CD14-positive monocyte (primary cell): ENCODE measurements around the gene CUBN. TPM values are rescaled to one million over a fixed set of nuclear protein-coding genes. Genes with fewer than 3 reads are reported as not detected.

Experiments
- DNase-seq, 3 donors: peaks; one replicate each; pipeline ENCODE4 v3.0.0-alpha.2; 2011 to 2022
- H2AFZ ChIP-seq: 2 replicates; pipeline ENCODE4 v1.6.0; 2012; ENCODE audit warnings: mild to moderate bottlenecking, low read depth, low read length, inconsistent platforms; ENCODE audit not compliant: insufficient read depth, poor library complexity, severe bottlenecking
- H3K27ac ChIP-seq, 2 donors: 1 replicate in 1 of 2; 2 replicates in 1 of 2; pipeline ENCODE4 v1.5.1; 2012 to 2013; ENCODE audit warnings: low read length in 2 of 2, control low read depth in 1 of 2, inconsistent platforms in 1 of 2, low read depth in 1 of 2, mild to moderate bottlenecking in 1 of 2
- H3K27me3 ChIP-seq, 2 donors: one replicate each; pipeline versions ENCODE4 v1.6.0 to v1.6.1; 2011 to 2013; ENCODE audit warnings: low read length in 2 of 2; ENCODE audit not compliant: control insufficient read depth in 2 of 2, insufficient read depth in 2 of 2
- H3K36me3 ChIP-seq, 2 donors: replicated peaks in 1 of 2; 1 replicate in 1 of 2; 2 replicates in 1 of 2; pipeline versions ENCODE4 v1.5.1 to v1.6.1; 2012 to 2013; ENCODE audit warnings: low read length in 2 of 2, control low read depth in 1 of 2, inconsistent platforms in 1 of 2, mild to moderate bottlenecking in 1 of 2; ENCODE audit not compliant: insufficient read depth in 2 of 2, control insufficient read depth in 1 of 2
- H3K4me1 ChIP-seq, 2 donors: 1 replicate in 1 of 2; 2 replicates in 1 of 2; pipeline versions ENCODE4 v1.5.1 to v1.6.1; 2012 to 2013; ENCODE audit warnings: low read length in 2 of 2, control low read depth in 1 of 2, inconsistent platforms in 1 of 2, mild to moderate bottlenecking in 1 of 2, moderate library complexity in 1 of 2; ENCODE audit not compliant: insufficient read depth in 2 of 2, control insufficient read depth in 1 of 2
- H3K4me2 ChIP-seq: replicated peaks from 2 replicates; pipeline ENCODE3; 2012; ENCODE audit warnings: low read length, moderate library complexity, mild to moderate bottlenecking; ENCODE audit not compliant: poor library complexity, severe bottlenecking; ENCODE audit errors: extremely low read depth
- H3K4me3 ChIP-seq, 3 experiments: fragments of 200-600 bp in 1 of 3; sonication (generic) in 1 of 3; replicated peaks in 1 of 3; 1 replicate in 2 of 3; 2 replicates in 1 of 3; pipeline ENCODE4 v1.5.1; 2011 to 2013; ENCODE audit warnings: low read length in 3 of 3, mild to moderate bottlenecking in 3 of 3, control low read depth in 2 of 3, low read depth in 2 of 3, inconsistent platforms in 1 of 3, moderate library complexity in 1 of 3
- H3K79me2 ChIP-seq: 2 replicates; pipeline ENCODE4 v1.6.0; 2012; ENCODE audit warnings: mild to moderate bottlenecking, control low read depth, inconsistent platforms, low read length, moderate library complexity; ENCODE audit not compliant: insufficient read depth
- H3K9ac ChIP-seq: 2 replicates; pipeline ENCODE4 v1.6.0; 2017; ENCODE audit warnings: low read length, mild to moderate bottlenecking; ENCODE audit not compliant: insufficient read depth, poor library complexity, severe bottlenecking
- H3K9me3 ChIP-seq, 2 donors: replicated peaks in 1 of 2; 1 replicate in 1 of 2; 2 replicates in 1 of 2; pipeline versions ENCODE4 v1.5.1 to v1.6.1; 2012 to 2013; ENCODE audit warnings: low read length in 2 of 2, control low read depth in 1 of 2; ENCODE audit not compliant: control insufficient read depth in 1 of 2, insufficient read depth in 1 of 2
- H4K20me1 ChIP-seq: 2 replicates; pipeline ENCODE4 v1.6.0; 2012; ENCODE audit warnings: mild to moderate bottlenecking, low read length, control low read depth, moderate library complexity; ENCODE audit not compliant: insufficient read depth
- H3K27ac Mint-ChIP-seq, 7 donors: one replicate each; pipeline ENCODE4 v1.8.0; 2020; ENCODE audit warnings: mild to moderate bottlenecking in 7 of 7, mixed read lengths in 7 of 7, moderate library complexity in 6 of 7, inconsistent platforms in 2 of 7
- H3K27me3 Mint-ChIP-seq, 3 donors: one replicate each; pipeline ENCODE4 v1.8.0; 2021 to 2022; ENCODE audit warnings: low read depth in 3 of 3, mild to moderate bottlenecking in 3 of 3, mixed read lengths in 3 of 3, moderate library complexity in 3 of 3, inconsistent platforms in 1 of 3
- H3K36me3 Mint-ChIP-seq, 2 donors: one replicate each; pipeline ENCODE4 v1.8.0; 2020; ENCODE audit warnings: mixed read lengths in 2 of 2, inconsistent platforms in 1 of 2, mild to moderate bottlenecking in 1 of 2
- H3K4me1 Mint-ChIP-seq: one replicate; pipeline ENCODE4 v1.8.0; 2020; ENCODE audit warnings: mild to moderate bottlenecking, mixed read lengths
- H3K4me3 Mint-ChIP-seq, 2 donors: one replicate each; pipeline ENCODE4 v1.8.0; 2020; ENCODE audit warnings: mild to moderate bottlenecking in 2 of 2, mixed read lengths in 2 of 2, moderate library complexity in 1 of 2
- H3K9me3 Mint-ChIP-seq, 7 donors: one replicate each; pipeline ENCODE4 v1.8.0; 2020 to 2022; ENCODE audit warnings: mixed read lengths in 7 of 7, mild to moderate bottlenecking in 6 of 7, moderate library complexity in 6 of 7, inconsistent platforms in 2 of 7
- WGBS: methylation state at CpG from one replicate; pipeline ENCODE4 v1.1.5; 2013; ENCODE audit warnings: missing lambda C conversion rate; ENCODE audit not compliant: insufficient coverage; 5-methylcytosine and 5-hydroxymethylcytosine counted together
- intact Hi-C, 2 donors: fragments of 100-400 bp; cut with micrococcal nuclease; formaldehyde crosslinking; loops; one replicate each; pipeline versions ENCODE4 v1.15.0 to v1.15.1; 2023
- polyA plus RNA-seq, 3 donors: library from polyadenylated mRNA; depleted of rRNA in 1 of 3; unstranded in 2 of 3; stranded (reverse) in 1 of 3; fragments of 300-500 nt in 2 of 3; fragments of >200 nt in 1 of 3; fragmentation: Illumina TruSeq in 2 of 3; gene quantifications; 1 replicate in 2 of 3; 2 replicates in 1 of 3; pipeline ENCODE4 v1.2.3, GENCODE V29; 2012 to 2021
- TF ChIP-seq, protein P1 (sequence below): fragments of 200-600 bp; IDR thresholded peaks from one replicate; pipeline ENCODE4 v1.8.0; 2022; ENCODE audit warnings: antibody characterized with exemption, mild to moderate bottlenecking

CUBN gene
- polyA plus RNA-seq, 3 donors = 0.95 TPM; not detected in 2

DNA sequence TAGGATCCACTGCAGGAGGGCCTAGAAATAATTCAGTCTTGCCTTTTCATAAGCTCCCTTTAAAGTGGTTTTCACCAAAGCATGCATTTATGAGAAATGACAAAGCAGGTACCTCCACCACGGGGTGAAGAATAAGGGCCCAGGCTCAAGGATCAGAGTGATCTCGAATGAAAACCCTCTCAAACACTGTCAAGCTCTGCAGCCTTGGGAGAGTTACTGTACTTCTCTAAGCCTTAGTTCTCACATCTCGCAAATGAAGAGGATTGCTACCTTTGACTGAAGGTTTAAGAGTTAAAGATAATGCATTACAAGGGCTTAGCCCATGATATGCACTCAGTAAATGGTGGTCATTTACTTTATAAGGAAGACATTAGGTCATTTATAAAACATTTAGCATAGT, 81.7 kb downstream of the CUBN start:
- TF ChIP-seq, protein P1, sequence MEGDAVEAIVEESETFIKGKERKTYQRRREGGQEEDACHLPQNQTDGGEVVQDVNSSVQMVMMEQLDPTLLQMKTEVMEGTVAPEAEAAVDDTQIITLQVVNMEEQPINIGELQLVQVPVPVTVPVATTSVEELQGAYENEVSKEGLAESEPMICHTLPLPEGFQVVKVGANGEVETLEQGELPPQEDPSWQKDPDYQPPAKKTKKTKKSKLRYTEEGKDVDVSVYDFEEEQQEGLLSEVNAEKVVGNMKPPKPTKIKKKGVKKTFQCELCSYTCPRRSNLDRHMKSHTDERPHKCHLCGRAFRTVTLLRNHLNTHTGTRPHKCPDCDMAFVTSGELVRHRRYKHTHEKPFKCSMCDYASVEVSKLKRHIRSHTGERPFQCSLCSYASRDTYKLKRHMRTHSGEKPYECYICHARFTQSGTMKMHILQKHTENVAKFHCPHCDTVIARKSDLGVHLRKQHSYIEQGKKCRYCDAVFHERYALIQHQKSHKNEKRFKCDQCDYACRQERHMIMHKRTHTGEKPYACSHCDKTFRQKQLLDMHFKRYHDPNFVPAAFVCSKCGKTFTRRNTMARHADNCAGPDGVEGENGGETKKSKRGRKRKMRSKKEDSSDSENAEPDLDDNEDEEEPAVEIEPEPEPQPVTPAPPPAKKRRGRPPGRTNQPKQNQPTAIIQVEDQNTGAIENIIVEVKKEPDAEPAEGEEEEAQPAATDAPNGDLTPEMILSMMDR = no peak
- Histone ChIP-seq H3K4me3 (no peak overlapping the region), H2AFZ (no peak overlapping the region), H3K27me3 (no peaks in the 10 kb centered on the region), H3K79me2 (no peaks in the 10 kb centered on the region), H4K20me1 (no peaks in the 10 kb centered on the region), H3K27ac (no peak overlapping the region), H3K4me1 (no peaks in the 10 kb centered on the region), H3K9ac (no peak overlapping the region), H3K36me3 (no peaks in the 10 kb centered on the region), H3K9me3 (peaks cover 0 to 3% of the 10 kb centered on the region in 2 donors), H3K4me2 (no peak overlapping the region)
- DNase-seq = no peak
- peaks cover 0 to 4% of the 10 kb centered on the region in 2 donors for H3K36me3 Mint-ChIP-seq
- no peaks in the 10 kb centered on the region for H3K27me3 Mint-ChIP-seq
- no peak overlapping the region for H3K27ac Mint-ChIP-seq
- H3K9me3 Mint-ChIP-seq = peaks cover 2 to 14% (median 7%) of the 10 kb centered on the region in 7 donors
- no CpG with 5 or more reads among the region's 3 CpGs for WGBS
- H3K4me1 Mint-ChIP-seq = peaks cover 4% of the 10 kb centered on the region
- no peak overlapping the region for H3K4me3 Mint-ChIP-seq
- intact Hi-C loops = no loop called here

DNA sequence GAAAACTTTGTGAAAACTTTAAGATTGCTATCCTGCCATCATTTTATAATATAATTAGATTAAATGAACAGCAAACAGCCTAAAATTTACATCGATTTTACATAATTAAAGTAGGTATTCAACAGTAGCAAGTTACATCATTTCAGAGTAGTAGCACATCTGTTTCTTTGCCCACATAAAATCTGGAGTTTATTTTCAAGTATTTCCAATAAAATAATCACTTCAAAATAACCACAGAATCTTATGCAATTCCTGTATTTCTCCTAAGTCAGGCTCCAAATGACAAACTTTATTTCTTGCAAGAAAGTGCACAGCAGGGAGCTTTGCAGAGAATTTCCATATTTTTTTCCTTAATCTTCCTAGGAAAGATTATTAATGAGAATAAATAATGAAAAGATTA, 82.6 kb downstream of the CUBN start:
- intact Hi-C loops = no loop called here
- Histone ChIP-seq H3K4me2 (no peak overlapping the region), H3K9me3 (peaks cover 0 to 3% of the 10 kb centered on the region in 2 donors), H3K36me3 (no peaks in the 10 kb centered on the region), H3K27me3 (no peaks in the 10 kb centered on the region), H3K79me2 (no peaks in the 10 kb centered on the region), H3K4me3 (no peak overlapping the region), H3K9ac (no peak overlapping the region), H3K4me1 (no peaks in the 10 kb centered on the region), H4K20me1 (no peaks in the 10 kb centered on the region), H3K27ac (no peak overlapping the region), H2AFZ (no peak overlapping the region)
- Mint-ChIP-seq H3K27ac (no peak overlapping the region), H3K9me3 (peaks cover 2 to 8% (median 6%) of the 10 kb centered on the region in 7 donors), H3K4me1 (peaks cover 4% of the 10 kb centered on the region), H3K27me3 (no peaks in the 10 kb centered on the region), H3K36me3 (peaks cover 0 to 4% of the 10 kb centered on the region in 2 donors), H3K4me3 (no peak overlapping the region)
- no peak for DNase-seq
- TF ChIP-seq, protein P1 = no peak
- WGBS = no CpG with 5 or more reads among the region's 1 CpG
